CD4-positive, alpha-beta T cell treated with Interleukin-21 for 1 hour (primary cell): ENCODE measurements around the gene DTHD1.

ENCODE experiments used
- DNase-seq: peaks from one replicate; pipeline ENCODE4 v3.0.0-alpha.2; 2020

DTHD1 gene

DNA sequence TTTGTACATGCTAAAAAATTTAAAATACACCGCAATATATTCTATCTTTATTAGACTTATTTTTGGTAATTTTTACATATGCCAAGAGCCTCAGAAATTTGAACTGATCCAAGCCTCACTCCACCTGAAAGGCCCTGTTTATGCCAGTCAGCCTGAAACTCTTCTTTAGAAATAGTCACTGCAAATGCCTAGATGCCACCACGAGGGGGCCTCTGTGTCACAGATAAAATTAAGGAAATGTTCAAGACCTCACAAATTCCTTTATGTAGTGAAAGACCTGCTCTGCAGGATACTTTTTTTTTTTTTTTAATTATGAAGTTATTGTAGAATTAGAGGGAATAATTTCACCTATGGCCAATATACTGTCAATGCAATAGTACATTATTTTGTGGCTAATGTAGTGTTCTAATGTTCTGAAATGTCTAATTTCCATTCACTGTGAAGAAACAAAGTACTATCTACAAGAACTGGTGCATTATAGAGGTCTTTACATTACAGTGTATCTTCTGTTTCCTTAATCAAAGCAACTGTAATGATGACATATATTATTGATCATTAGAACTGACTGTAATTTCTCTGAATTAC is 69.8 kb downstream of the DTHD1 start:
- peak; percentile 79 for DNase-seq

DNA sequence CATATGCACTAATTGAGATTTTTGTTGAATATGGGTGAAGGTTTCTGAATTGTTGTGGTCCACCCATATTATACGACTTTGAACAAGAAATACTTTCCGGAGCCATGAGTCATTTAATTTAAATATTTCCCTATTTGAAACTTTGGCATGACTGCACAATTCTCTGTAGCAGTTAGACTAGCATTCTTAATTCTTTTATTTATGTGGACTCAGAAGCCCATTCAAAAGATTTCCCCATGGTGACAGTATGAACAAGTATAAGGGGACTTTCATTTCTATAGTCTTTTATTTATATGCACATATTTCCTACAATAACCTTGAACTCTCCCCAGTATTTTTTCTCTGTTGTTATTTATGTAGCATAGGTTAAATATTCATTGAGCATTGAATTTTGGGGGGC is 72.6 kb downstream of the DTHD1 start:
- DNase-seq = no peak

DNA sequence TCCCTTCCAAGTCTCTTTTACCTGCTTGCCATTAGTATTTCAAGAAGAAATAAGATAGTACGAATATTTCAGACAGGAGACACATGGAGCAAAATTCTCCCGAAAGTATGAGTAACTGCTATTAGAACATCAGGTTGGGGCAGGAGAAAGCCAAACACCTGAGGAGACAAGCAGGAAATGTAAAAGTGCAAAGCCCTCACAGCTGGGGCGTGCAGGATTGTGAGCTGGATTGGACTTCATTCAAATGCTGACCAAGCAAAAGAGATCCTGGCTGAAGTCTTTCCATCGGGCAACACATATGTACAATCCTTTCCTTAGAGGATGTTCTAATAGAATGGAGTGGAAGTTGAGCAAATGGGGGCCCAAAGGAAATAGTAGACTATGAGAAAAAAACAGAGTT is 76.8 kb downstream of the DTHD1 start:
- no peak for DNase-seq

DNA sequence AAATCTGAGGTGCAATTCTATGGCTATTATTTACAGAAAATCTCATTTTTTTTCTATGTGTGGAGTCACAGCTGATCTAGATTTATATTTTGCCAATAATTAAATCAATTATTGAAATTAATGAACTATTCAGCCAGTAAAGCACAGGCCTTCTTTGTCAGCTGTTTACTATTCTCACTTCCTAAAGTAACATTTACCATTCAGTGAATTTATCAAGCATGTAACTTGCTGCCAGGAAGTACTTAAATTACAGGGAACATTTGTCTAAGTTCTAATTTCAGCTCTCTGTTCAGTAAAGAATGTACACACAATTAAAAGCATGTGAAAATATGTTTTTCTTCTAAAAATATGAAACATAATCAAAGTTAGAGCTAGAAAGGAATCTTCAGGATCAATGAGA is 79.3 kb downstream of the DTHD1 start:
- no peak for DNase-seq

DNA sequence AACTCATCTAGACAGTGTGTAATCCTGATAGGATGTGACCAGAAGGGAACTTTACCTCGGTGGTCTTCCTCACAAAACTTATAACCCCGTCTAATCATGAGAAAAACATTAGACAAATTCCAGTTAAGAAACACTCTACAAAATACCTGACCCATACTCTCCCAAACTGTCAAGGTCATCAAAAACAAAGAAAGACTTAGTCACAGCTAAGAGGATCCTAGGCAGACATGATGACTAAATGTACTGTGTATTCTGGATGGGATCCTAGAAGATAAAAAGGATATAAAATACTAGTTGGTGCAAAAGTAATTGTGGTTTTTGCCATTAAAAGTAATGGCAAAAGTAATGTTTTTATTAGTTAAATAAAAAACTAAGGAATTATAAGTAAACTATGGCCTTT is 81.6 kb downstream of the DTHD1 start:
- DNase-seq = no peak

DNA sequence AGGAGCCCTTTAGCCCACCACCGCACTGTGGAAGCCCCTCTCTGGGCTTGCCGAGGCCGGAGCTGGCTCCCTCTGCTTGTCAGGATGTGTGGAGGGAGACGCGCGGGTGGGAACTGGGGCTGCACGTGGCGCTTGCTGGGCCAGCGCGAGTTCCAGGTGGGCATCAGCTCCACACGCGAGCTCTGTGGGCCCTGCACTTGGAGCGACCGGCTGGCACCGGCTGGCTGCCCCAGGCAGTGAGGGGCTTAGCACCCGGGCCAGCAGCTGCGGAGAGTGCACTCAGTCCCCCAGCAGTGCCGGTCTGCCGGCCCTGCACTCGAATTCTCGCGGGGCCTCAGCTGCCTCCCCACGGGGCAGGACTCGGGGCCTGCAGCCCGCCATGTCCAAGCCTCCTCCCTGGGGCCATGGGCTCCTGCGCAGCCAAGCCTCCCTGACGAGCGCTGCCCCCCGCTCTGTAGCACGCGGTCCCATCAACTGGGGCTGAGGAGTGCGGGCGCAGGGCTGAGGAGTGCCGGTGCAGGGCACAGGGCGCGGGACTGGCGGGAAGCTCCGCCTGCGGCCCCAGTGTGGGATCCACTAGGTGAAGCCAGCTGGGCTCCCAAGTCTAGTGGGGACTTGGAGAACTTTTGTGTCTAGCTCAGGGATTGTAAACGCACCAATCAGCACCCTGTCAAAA is 93.6 kb downstream of the DTHD1 start:
- DNase-seq = no peak

DNA sequence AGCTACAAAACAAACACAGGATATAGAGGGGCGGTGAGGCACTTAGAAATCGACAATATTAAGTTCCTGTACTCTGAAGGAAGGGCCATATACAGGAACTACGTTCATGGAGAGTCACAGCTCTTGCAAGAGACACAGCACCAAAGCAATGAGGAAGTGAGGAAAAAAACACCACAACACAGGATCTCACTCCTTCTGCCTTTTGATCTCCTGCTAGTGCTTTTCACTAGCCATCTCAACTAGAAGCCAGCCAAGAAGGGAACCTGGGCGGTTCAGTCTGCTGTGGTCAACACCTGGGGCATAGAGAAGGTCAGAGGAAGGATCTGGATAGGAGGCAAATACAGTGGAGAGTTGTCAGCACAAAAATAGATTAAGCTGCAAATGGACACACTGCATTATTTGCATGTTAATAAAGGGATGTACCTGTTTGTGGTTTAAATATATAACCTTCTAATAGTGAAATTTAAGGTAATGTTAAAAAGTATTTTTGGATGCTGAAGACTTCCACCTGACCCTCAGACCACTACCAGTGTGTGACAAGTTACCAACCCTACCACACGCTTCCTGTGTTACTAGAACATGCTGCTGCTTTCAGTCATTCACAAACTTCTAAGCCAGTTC is 104.6 kb downstream of the DTHD1 start:
- DNase-seq = peak; percentile 70

DNA sequence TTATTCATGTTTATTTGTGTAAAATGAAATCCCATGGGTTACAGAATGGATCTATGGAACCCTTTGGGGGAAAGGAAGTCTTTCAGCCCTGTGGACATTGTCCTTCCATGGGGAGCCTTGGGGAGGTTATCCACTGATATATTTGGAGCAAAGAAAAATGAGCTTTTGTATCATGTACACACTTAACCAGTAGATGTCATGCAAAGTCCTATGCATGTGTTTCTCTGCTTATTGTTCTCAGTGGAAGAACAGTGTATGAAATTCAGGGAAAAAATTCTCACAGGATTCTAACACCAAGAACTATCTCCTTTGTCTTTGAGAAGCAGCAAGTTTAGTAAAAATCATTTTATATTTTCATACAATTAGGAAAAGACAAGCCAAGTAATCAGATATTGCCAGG is 105.3 kb downstream of the DTHD1 start:
- DNase-seq = no peak

DNA sequence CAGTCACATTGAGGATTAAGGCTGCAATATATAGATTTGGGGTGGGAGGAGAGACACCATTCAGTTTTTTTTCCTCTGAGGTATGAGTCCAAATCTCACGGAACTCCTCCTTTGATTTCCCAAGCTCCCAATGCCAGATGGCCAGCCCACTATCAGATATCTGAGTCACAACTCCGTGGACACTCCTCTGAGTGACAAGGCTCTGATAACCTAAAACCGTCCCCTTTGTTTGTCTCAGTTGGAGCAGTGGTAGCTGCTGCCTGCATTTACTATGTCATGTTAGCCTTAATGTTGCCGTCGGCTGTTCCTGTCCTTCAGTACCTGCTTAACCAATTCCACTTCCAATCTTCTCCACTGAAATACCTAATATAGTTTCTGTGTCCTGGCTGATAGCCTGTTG is 107.3 kb downstream of the DTHD1 start:
- no peak for DNase-seq

DNA sequence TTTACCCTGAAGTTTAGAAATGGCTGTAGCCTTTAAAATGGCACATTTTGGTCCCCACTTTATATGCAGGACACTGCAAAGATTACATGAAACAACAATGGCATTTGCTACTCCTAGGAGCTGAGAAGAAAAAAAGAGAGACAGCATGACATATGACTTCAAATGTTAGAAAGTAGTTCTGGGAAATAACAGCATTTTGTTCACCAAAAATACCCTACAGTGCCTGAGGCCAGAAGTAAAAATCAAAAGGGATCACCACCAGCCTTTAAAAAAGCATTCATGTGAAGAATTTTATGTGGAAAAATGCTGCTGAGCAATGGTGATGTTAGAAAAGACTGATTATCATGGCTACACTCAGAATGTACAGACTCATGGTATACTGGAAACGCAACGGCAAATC is 110.0 kb downstream of the DTHD1 start:
- DNase-seq = no peak

DNA sequence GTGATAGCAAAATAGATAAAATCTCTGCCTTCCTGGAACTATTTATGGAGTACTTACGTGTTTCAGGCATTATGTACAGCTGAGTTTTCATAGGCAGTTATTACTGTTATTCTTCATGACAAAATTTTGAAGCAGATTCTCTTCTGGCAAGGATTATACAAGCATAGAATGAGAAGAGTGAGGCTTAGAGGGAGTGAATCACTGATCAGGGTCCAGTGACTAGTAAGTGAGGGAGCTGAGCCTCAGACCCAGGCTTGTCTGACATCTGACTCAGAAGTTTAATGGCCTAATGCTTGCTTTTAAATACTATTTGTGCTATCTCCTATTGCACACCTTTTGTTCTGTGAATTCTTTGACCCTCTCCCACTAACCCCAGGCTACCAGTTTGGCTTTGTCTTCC is 110.6 kb downstream of the DTHD1 start:
- no peak for DNase-seq

DNA sequence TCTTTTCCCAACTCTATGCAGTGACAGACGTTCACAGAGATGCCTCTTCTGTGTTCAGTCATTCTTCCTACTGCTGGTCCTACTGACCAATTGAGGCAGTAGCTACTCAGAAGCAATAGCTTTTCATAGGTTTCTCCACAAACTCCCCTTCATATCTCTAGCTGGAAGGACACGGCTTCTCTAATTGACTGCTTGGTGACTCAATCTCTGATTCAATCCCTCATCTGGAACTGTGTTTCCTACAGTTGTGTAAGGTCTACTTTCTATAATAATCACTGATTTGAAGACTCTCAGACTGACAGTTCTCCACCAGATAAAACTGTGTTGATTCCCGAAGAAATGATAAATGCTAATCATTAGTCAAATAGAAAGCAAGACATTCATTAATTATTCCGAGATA is 111.5 kb downstream of the DTHD1 start:
- no peak for DNase-seq
